Putamen (tissue), 1 donor: ENCODE data around the gene SSTR3.
"Not testable (repeated sequence)": the region's sequence is repeated elsewhere in the genome, so short reads cannot be mapped to it uniquely, and the experiment has no call there.

Source experiments
- DNase-seq: peaks from one replicate; pipeline ENCODE4 v3.0.0-alpha.2; 2016; ENCODE audit warnings: low spot score

The SSTR3 gene

DNA sequence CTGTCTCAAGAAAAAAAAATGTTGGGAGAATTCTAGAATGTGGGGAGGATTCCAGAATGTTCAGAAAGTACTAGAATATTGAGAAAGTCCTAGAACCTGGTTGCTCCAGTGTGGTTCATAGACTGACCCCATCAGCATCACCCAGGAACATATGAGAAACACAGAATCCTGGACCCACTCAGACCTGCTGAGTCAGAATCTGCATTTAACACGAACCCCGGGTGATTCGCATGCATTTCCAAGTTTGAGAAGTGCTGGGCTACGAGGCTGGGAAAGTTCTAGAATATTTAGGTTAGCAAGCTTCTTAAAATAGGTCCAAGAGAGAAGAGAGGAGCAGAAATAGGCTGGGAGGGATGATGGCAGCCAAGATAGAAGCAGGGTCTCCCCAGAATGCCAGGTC lies 30.6 kb downstream of the SSTR3 start:
- no peak for DNase-seq

DNA sequence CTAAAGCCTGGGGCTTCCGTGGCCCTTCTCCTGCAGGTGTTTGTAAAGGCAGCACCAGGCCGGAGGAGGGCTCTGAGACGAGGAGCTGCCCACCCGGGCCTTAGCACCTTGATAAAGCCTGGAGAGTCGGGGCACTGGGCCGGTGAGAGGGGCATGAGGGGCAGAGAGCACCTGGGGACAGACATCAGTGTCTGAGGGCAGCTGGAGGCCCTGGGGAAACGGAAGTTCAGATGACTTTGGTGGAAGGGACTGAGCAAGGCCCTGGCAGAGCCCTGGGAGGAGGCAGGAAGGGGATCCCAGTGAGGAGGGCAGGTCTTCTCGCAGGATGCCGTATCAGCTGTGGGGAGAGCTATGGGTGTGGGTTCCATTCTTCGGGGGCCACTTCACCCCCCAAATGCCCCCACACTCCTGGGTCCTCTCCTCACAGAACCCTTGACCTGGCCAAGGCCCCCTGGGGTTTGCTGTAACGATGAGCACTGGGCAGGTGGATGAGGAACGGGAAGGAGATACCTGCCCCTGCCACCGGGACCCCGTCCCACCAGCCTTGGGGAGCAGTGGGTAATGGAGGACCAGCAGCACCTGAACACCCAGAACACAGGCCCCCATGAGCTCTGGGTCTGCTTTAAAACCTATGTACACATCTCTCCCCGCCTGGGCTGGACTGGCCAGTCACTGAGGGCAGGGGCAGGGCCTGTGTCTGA lies 31.6 kb downstream of the SSTR3 start:
- DNase-seq = no peak

DNA sequence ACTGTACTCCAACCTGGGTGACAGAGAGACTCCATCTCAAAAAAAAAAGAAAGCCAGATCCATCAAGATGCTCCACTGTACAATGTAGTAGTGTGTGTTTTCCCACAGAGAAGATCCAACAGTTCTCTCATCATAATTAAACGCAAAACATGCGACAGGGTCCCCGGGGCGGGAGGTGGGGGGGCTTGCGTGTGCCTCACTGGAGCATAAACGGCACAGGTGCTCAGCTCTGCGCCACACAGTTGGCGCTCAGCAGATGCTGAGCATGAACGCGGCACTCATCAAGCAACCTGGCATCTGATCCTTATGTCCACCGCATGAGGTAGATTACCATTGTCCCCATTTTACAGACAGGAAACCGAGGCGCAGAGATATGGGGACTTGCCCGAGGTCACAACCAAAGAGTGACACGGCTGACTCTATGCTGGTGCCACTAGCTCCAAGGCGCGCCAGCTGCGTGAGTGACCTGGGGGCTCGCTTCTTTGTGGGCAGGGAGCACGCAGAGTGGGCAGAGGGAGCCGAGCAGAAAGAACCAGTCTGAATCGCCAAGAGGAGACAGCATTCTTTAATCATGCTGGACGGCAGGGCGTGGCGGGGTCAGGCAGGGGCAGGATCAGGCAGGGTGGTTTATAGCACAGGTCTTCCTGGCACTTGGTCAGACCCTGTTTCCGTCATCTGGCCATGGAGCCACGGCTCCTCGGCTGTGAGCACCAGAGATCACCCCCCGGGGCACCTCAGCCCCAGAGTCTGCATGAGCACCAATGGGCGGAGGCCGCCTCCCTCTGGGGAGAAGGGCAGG lies 32.5 kb downstream of the SSTR3 start:
- no peak for DNase-seq

DNA sequence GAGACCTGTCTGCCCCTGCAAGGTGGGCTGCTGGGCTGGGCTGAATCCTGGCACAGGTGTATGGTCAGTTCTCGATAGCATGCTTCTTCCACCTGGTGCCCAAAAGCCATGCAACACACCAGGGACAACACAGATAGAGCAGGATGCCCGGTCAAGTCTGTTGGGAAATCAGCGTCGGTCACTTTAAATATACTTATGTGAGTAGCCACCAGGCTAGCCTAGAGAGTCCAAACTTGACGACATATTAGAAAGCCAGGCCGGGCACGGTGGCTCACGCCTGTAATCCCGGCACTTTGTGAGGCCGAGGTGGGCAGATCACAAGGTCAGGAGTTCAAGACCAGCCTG lies 33.2 kb downstream of the SSTR3 start:
- DNase-seq = no peak

DNA sequence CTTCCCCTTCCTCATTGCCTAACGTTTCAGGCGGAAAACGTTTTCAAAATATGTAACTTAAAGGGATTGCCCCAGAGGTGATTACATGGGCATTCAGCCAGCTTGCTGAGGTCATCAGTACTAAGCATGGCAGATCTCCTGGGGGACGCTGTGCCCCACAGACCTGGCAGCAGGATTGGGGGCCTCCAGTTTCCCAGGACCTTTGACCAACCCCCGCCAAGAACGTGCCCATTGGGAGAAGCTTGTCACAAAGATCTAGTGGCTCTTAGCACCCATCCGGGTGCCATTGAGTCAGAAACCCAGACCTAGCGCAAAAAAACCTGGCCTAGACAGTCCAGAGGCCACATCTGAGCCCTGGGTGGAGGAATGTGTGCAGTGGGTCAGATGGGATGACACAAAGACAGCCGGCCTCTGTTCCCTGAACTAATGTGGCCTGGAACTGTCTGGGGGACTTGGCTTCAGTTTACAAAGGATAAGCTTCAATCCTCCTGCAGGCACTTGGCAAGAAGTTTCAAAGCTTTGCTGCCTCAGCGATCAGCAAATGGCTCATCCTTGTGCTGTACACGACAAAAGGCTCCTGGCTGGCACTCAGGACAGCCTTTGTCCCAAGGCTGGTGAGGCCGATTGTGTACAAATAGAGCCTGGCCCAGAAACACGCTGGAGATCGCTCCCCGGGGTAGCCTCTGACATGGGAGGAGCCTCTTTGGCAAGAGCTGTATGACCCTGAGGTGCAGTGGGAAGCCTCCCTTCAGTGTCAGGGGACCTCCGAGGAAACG lies 33.7 kb downstream of the SSTR3 start:
- no peak for DNase-seq

DNA sequence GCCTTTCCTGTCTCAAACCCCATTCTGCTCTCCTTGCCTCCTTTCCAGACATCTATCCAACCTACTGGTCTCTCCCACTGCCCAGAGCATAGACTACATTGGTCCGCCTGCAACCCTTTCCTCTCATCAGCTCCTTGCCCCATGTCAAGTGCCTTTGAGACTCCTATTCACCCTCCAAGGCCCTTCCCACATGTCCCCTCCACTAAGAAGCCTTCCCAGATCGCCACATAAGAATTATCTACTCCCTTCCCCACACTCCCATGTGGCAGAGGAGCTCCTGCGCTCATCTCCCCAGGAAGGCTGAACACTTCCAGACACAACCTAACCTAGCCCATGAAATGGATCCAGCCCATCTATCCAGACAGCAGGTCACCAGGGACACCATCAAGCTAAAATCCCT lies 34.5 kb downstream of the SSTR3 start:
- DNase-seq = no peak

DNA sequence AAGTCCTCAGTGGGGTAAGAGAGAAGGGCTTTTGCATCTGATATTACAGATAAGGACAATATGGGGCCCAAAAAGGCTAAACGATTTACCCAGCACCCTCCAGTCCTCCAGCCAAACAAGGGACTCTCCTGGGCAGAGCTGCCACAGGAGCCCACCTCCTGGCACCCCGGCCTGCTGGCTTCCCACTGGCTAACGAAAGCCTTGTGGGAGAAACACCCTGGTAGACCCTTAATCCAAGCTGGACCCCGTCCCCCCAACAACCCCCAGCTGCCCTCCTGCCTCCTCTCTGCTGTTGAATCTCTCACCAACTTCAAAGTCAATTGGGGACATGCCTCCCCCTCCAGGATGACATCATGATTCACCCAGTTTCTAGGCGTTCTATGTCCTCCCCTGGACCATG lies 35.1 kb downstream of the SSTR3 start:
- DNase-seq = no peak

DNA sequence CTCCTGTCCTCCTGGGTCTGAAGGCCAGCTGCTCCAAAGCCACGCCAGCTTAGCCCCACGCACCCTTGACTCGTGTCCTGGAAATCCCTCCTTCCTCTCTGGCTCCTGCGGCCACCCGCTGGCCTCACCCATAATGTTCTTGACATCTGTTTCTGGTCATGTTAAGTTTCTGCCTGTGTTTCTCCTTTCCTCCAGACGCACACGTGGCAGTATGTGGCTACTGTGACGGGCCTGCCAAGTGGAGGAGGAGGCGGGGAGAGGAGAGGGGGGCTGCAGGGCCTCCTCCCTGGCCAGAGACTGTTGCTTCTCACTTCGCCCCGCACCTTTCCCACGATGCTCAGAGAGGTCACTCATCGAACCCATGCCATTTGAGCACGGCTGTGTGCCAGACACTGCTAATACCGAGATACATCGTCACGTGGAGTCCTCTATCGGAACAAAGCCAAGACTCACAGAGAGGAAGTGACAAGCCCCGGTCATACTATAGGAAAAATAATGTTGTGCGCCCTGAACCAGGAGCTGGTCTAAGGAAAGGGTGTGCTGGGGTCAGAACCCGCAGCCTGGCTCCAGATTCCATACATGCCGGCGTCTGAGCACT lies 35.7 kb downstream of the SSTR3 start:
- no peak for DNase-seq

DNA sequence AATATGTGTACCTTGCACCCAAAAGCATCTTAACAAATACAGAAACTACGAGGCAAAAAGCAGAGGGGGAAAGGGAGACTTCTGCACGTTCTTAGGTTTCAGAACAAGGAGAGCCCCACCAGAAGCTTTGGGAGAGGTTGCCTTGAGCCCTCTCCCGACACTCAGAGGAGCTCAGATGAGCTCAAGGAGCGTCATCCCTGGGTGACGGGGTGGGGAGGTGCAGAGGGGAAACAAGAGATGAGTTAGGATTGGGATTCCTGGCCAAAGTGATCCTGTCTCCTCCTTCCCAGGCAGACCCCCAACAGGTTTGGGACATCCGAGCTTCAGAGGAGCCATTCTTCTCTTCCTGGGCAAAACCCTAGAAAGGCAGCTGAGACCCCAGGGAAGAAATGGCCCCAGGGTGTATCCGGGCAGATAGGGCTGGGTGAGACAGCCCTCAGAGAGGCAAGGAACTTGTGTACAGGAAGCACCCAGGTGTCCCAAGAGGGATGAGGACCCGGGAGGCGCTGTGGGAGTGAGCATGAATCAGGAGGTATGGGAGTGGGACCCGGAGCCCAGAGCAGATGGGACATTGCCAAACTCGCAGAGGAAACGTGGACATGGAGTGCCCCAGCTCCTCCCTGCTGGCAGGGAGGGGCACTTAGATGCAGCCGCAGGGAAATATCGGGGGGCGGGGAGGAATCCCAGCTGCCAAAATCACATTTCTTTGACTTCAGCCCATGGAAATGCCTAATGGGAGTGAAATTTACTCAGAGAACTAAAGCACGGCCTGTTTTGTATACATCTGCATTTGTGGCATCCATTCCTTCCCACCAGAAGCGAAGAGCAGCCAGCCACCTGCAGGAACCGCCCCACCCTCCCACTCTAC lies 36.6 kb downstream of the SSTR3 start:
- no peak for DNase-seq

DNA sequence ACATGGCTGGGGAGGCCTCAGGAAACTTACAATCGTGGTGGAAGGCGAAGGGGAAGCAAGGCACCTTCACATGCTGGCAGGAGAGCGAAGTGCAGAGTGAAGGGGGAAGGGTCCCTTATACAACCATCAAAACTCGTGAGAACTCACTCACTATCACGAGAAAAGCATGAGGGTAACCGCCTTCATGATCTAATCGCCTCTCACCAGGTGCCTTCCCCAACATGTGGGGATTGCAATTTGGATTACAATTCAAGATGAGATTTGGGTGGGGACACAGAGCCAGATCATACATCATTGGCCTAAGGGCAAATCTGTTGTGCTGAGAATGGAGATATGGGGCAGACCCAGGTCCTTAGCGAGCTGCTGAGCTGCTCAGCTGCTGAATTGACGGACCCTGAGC lies 37.3 kb downstream of the SSTR3 start:
- DNase-seq = no peak

DNA sequence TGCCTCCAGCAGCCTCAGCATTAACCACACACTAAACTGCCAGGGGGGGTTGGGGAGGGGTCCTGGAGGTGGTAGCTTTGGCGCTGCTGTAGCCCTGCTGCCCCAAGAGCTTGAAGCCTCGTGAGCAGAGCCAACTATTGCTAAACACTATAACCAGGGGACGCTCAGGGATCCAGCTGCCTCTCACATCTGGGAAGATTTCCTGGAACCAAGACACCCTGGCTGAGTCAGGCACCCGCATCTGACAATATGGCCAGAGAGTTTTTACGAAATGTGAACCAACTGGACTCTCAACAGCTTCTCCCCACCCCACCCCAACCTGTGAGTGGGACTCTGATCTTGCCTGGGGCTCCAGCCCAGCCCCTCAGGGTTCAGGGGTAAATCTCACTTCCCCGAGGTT lies 38.6 kb downstream of the SSTR3 start:
- no peak for DNase-seq

DNA sequence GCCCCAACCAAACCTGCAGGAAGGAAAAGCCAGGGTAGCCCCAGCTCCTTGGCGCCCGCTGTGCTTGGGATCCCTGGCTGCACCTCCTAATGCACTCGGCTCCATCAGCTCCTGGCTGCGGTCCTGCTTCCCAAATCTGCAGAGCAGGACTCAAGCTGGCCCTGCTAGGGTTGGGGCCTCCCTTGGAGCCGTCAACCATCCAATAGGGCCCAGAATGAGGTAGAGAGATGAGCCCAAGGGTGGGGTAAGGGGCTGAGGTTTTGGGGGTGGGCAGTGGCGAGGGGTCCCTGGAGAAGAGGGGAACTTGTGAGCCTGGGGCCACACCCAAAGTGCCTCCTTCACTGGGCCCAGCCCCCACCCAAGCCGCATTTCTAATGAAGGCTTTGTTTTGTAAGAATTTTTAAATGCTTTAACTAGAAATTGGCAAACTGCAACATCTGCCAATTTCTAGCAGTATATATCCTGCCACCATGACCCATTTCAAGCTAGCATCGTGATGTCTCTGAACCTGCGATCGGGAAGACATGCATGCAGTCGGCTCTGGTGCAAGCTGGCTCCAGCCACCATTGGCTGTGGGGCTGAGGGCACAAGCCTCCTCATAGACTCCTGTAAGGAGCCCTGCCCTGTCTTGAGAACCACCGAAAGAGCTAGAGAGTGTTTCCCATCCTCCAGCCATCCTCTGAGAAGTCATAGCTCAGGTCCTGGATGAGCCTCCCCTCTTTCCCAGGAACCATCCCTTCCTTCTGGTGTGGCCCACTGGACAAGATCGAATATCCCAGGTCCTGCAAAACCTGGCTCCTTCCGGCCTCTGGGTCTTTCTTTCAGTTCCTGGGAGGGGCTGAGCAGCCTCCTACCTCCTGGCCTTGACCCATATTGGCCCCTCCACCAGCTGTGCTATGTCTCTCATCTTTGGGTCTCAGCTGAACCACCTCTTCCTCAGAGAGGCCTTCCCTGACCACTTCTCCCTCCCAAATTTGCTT lies 39.7 kb downstream of the SSTR3 start:
- DNase-seq = no peak

DNA sequence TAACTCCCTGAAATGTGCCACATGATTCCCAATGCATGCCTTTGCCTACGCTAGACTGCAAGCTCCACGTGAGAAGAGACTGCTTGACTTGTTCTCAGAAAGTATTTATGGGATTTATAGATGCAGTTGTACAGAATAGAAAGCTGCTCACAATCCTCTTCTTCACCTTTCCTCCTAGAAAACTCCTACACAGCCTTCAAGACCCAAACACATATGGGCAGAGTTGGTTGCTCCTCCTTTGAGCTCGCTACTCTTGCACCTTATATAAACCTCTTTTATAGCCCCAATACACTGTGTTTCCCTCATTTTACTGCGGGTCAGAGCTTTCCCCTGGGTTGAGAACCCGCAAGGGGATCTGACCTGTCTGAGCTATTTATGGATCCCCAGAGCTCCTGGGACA lies 40.6 kb downstream of the SSTR3 start:
- no peak for DNase-seq

DNA sequence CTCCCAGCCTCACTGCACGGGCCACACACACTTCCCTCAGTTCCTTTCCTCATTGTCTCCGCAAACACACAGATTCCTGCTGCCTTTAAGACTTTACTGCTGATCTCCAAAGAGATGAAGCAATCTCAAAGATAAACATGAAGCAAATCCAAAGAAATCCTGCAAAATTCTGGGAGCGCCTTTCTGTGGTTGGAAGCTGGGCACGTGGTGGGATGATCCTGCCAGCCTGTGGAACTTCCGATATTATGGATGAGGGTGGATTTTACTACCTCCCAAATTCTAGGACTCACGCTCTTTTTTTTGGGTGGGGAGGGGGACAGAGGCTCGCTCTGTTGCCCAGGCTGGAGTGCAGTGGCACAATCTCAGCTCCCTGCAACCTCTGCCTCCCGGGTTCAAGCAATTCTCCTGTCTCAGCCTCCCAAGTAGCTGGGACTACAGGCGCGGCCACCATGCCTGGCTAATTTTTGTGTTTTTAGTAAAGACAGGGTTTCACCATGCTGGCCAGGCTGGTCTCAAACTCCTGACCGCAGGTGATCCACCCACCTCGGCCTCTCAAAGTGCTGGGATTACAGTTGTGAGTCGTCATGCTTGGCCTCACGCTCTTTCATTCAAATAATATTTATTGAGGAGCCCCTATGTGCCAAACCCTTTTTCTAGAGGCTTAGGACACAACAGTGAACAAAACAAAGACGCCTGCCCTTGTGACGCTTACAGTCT lies 41.4 kb downstream of the SSTR3 start:
- not testable (repeated sequence) for DNase-seq

DNA sequence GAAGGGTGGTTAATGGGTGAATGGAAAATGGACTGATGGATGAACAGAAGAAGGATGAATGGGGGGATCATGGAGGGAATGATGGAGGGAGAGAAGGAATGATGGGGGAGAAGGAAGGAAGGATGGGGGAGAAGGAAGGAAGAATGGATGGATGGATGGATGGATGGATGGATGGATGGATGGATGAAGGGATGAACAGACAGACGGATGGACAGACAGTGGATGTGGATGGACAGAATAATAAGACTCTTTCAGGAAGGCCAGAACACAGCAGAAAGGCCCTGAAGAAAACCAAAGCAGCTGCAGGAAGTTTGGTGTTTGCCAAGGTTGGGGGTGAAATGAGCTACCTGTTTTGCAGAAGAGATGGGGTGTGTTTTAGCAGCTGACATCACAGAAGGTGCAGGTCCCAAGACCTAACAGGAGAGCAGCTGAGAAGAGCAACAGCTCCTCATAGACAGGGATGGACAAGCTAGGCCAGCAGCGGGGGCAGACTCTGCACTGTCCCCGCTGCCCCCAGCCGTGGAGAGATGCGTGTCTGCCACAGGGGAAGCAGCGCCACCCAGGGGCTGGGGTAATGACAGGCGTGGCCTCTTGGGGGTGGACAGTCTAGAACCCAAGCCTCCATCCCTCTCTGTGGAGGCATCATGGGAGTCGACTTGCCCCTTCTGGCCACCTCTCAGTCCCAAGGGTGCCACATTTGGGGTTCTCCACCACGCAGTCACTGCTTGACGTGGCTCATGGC lies 42.2 kb downstream of the SSTR3 start:
- DNase-seq = no peak

DNA sequence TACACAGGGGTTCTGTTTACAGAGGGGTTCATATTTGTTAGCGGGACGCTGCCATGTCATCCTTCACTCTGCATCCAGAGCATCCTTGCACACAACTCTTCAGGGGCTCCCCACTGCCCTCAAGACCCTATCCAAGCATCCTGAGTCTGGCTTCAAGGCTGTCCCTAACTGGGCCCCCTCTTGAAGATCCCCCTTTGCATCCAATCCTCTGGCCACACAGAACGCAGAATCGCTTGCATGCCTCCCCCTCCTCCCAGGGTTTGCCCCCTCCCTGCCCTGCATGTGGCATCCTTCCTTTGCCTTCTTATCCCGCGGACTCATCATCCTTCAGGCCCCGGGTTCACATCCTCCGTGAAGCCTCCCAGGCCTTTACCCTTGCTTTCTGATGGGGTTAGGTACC lies 42.9 kb downstream of the SSTR3 start:
- no peak for DNase-seq

DNA sequence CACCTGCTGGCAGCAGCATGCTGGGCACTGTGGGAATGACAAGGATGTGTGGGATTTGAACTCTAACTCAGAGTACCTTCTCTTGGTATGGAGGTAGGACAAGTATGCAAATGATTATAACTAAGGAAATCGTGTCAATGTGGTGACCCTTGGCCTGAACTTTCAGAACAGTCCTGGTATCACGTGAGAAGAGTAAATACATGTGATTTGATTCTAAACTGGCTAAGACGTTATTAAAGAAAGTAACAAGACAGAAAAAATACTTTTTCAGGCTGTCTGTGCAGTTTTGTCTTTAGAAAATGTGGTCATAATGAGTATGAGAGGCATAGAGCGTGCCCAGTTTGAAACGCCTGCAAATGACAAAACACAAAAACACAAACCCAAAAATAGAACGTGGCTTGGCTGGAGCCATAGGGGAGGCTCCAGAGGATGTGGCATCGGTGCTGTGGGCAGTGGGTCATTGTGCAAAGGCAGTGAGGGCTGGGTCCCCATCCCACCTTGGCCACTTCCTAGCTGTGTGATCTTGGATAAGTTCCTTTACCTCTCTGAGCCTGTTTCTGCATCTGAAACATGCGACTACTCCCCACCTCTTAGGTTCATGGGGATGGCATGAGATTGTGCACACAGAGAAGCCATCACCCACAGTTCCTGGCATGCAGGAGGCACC lies 44.2 kb downstream of the SSTR3 start:
- DNase-seq = no peak

DNA sequence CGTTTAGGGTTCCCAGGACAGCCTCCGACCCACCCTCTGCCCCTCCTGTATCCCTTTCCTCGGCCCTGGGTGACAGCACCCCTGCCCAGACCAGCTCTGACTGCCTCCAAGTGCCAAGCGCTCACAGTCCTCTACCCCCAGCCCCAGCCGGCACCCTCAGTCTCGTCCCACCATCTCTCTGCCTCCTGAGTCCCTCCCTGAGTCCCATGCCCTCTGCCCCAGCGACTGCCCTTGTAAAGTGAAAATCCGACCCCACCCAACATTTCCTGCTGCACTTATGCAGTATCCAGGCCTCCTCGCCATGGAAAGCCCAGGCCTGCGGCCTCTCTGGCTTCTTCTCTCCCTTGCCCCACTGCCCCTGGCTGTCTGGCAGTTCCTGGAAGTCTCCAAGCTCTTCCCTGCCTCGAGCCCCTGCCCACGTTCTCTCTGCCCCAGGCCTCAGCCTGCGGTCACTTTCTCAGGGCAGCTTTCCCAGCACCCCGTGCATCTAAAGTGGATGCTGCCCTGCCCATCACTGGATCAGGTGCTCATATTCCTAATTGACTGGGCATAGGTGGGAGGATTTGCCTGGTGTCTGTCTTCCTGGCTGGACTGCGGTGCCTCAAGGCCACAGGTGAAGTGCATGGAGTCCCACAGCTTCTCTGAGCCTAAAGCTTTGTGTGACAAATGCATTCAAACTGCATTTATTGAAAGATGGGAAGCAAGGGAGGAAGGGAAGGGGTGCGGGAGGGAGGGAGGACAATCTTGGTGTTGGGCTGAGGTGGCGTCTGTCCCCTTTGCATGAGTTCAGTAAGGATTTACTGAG lies 44.9 kb downstream of the SSTR3 start:
- DNase-seq = no peak
